Measurements from ENCODE around the gene PEX16.

PEX16 gene

DNA sequence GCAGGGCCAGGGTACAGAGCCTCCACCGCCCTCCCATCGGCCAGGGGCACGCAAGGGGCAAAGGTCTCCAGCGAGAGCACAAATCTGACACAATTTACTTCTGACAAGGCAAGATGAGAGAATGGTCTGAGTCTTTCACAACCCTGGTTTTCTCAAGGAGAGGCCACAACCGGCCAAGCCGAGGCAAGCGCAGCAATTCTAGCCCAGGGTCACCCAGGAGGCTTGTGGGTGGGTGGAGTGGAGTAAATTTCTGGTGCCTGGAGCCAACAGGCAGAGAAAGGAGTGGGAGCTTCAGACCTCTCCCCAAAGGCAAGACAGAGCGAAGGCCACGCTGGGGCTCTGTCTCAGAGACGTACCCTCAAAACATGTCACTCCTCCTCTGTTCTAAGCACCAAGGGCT is 14.1 kb upstream of the PEX16 start:
- no peak for DNase-seq (ENCODE audit: low read depth in 3 of 3, low spot score in 1 of 3)

DNA sequence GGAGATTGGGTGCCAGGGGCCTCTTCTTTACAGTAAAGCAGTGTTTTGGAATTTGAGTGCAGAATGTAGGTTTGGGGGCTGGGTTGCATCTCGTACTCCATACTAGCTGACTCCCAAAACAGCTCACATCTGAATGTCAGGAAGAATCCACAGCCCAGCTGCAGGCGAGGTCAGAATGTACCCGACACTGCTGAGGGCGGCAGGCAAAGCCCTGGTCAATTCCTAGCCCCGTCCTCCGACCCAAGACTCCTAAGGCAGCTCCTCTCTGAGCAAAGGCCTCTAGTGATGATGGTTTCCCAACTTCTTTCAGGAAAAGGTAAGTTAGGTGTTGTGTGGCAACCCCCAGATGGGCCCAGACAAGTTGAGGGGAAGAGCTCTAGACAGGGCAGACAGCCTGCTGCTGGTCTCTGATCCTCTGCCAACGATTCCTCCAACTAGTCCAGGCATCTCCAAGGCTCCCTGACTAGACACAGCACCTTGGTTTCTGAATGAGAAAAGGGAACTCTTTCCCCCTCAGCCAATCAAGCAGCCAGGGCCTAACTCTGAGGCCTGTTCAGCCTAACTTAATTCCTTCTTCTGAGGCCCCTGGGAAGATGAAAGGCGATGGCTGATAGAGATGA is 13.4 kb upstream of the PEX16 start:
- DNase-seq (ENCODE audit: low read depth in 3 of 3, low spot score in 1 of 3): no peak

DNA sequence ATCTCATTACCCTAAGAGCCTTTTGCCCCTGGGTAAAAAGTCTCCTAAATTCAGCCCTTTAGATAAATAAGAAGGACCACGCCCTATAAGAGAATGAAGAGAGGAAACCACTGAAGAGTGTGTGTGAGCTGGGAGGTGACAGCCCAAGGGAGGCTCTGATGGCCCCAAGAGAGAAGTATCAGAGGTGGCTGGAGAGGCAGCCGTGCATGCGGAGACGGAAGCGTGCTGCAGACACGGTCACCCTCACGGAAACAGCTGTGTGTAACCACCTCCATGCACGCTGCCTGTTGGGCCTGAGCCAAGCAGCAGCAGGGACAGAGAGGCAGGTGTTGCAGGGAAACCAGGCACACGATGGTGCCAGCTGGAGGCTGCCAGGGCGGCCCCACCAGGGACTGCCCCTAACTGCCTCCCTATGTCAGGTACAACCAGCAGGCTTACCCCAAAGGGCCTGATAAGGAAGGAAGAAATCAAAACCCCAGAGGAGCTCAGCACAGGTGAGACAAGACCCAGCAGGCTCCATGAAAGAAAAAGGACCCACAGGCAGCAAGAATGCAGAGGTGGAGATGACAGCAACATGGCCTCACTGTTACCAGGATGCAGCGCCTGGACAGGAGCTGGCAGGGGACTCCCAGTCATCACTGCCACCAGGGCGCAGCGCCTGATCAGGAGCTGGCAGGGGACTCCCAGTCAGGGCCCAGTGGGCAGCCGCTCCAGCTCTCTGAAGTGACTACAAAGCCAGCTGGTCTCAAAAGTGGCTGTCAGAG is 12.5 kb upstream of the PEX16 start:
- no peak for DNase-seq (ENCODE audit: low read depth in 3 of 3, low spot score in 1 of 3)

DNA sequence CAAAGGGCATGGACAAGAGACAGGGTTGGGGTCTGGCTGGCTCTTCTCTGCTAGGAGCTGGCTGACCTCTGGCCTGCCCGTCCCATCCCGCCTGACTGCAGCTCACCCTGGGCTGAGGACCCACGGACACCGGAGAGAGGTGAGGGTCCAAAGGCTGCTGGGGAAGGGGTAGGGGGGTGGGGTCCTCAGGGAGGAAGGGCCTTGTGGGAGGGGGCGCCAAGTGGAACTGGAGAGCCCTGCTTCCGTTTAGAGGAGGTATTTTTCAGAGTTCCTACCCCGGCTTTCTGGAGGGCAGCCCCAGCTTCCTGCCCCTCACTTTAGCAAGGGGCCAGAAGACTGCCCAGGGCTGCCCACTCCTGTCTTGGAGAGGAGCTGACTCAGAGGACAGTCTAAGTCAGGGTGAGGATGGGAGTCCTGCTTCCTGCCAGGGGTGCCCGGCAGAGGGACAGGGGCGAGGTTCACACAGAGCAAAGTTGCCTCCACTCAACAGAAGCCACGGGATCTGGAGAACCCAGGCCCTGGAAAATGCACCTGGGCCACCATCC is 11.9 kb upstream of the PEX16 start:
- DNase-seq (ENCODE audit: low read depth in 3 of 3, low spot score in 1 of 3): no peak

DNA sequence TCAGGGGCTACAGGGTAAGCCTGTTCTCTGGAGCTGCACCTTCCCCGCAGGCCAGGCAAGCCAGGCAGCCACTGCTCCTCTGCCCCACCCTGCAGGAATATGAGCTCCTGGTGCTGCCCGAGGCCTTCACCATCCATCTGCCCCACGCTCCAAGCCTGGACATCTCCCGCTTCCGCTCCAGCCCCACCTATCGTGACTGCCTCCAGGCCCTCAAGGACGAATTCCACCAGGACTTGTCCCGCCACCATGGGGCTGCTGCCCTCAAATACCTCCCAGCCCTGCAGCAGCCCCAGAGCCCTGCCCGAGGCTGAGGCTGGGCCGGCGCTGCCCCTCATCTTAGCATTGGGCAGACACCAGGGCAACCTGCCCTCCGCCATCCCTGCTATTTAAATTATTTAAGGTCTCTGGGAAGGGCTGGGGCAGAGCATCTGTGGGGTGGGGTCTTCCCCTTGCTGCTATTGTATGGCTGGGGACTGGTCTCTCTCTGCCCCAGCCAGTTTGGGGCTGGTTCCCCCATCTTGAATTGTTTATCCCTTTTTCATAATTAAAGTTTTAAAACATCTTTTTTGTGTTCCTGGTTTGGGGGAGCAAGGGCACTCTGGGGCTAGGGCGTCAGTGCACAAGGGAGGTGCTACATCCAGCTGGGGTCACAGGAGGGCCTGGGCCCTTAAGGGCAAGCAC is 11.0 kb upstream of the PEX16 start:
- DNase-seq (ENCODE audit: low read depth in 3 of 3, low spot score in 1 of 3): no peak

DNA sequence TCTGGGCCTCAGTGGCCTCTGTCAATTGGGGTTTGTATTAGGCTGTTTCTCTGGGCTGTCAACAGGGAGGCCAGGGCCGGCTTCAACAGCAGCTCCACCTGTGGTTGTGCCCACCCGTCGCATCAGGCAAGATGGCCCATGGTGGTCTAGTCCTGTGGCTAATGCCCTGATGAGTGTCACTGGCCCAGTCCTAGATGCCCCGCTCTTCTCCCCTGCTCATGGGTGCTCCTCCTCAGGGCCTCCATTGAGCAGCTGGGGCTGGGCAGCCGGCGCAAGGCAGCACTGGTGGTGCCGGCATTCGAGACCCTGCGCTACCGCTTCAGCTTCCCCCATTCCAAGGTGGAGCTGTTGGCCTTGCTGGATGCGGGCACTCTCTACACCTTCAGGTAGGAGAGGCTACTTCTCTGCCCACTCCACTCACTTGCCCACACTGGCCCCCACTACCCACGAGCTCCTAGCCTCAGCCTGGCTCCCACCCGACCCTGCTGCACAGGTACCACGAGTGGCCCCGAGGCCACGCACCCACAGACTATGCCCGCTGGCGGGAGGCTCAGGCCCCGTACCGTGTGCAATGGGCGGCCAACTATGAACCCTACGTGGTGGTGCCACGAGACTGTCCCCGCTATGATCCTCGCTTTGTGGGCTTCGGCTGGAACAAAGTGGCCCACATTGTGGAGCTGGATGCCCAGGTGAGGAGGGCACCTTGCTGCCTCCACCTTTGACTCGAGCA is 10.2 kb upstream of the PEX16 start:
- no peak for DNase-seq (ENCODE audit: low read depth in 3 of 3, low spot score in 1 of 3)

DNA sequence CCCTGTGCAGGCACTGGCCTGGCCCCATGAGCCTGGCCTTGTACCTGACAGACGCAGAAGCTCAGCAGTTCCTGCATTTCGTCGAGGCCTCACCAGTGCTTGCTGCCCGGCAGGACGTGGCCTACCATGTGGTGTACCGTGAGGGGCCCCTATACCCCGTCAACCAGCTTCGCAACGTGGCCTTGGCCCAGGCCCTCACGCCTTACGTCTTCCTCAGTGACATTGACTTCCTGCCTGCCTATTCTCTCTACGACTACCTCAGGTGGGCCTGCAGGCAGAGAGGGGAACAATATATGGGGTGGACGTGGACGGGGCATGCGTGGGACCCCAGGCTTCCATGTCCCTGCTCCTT is 9.6 kb upstream of the PEX16 start:
- DNase-seq (ENCODE audit: low read depth in 3 of 3, low spot score in 1 of 3): no peak

DNA sequence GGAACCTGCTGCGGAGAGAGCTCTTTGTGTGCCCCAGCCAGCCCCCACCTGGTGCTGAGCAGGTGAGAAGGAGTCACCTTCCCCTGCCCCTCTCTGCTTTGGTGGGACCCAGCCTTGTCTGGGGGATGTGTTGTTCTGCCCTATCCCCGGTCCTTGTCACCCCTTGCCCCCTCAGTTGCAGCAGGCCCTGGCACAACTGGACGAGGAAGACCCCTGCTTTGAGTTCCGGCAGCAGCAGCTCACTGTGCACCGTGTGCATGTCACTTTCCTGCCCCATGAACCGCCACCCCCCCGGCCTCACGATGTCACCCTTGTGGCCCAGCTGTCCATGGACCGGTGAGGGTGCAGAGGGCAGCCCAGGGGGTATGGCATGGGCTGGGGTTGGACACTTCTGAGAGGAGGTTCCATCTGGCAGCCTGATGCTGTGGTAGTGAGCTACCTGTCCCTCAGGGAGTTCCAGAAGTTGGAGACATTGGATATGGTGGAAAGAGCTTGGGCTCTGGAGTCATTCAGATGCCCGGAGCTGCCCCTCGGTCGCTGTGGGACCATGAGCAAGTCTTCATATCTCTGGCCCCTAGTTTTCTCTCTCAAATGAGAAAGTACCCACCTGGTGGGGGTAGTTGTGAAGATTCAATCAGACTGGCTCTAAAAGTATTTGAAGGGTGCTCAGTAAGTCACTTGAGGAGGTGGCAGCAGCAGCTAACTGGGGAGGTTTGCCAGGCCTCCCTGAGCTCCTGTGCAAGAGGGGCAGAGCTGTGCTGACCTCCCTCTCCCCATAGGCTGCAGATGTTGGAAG is 9.1 kb upstream of the PEX16 start:
- no peak for DNase-seq (ENCODE audit: low read depth in 3 of 3, low spot score in 1 of 3)

DNA sequence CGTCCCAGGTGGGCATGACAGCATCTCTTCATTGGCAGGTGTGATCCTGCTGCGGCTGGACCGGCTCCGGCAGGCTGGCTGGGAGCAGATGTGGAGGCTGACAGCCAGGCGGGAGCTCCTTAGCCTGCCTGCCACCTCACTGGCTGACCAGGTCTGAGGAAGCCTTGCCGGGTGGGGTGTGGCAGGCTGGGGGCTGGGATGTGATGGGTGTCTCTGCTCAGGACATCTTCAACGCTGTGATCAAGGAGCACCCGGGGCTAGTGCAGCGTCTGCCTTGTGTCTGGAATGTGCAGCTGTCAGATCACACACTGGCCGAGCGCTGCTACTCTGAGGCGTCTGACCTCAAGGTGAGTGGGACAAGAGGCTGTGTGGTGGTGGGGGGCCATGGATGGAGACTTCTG is 8.3 kb upstream of the PEX16 start:
- DNase-seq (ENCODE audit: low read depth in 3 of 3, low spot score in 1 of 3): no peak

DNA sequence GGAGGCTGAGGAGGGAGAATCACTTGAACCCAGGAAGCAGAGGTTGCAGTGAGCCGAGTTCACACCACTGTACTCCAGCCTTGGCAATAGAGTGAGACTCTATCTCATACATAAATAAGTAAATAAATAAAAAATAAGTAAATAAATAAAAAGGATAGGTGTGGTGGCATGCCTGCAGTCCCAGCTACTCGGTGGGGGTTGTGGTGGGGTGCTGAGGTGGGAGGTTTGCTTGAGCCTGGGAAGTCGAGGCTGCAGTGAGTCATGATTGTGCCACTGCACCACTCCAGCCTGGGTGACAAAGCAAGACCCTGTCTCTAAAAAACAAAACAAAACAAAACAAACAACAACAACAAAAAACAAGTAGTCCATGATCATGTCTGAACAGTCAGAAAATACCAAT is 7.9 kb upstream of the PEX16 start:
- DNase-seq (ENCODE audit: low read depth in 3 of 3, low spot score in 1 of 3): no peak

DNA sequence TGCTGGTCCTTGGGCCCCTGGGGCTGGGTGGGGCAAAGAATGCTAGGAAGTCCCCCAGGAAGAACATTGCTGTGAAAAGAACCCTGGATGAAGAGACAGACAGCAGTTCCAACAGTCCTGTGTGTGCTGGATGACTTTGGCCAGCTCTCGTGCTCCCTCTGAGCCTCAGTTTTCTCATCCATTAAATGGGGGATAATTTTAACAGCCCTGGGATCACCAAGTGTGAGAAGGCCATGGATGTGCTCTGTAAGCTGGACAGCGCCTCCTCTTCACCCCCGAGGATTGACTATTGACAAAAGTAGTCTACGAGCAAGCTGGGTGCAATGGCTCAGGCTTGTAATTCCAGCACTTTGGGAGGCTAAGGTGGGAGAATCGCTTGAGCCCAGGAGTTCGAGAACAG is 7.2 kb upstream of the PEX16 start:
- no peak for DNase-seq (ENCODE audit: low read depth in 3 of 3, low spot score in 1 of 3)

DNA sequence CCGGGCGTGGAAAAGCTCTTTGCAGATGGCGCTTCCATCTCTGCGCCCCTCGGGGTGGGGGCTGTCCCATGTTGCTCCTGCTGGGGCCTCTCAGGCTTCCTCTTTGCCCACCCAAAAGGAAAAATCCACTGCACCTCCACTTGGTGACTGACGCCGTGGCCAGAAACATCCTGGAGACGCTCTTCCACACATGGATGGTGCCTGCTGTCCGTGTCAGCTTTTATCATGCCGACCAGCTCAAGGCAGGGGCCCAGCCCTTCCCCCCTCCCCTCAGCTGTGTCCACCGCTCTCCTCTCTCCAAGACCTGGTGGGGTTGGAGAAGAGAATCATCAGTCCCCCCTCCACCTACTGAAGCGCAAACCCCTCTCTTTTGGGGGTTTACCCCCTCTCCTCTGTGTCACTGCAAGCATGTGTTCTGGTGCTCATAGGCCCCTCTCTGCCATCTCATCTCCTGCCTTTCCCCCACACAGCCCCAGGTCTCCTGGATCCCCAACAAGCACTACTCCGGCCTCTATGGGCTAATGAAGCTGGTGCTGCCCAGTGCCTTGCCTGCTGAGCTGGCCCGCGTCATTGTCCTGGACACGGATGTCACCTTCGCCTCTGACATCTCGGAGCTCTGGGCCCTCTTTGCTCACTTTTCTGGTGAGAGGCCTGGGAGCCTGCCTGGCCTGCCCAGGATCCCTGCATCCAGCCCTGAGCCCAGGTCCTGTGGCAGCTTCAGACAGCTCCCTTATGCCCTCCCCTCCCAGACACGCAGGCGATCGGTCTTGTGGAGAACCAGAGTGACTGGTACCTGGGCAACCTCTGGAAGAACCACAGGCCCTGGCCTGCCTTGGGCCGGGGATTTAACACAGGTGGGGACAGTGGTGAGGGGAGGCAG is 6.6 kb upstream of the PEX16 start:
- DNase-seq (ENCODE audit: low read depth in 3 of 3, low spot score in 1 of 3): no peak

DNA sequence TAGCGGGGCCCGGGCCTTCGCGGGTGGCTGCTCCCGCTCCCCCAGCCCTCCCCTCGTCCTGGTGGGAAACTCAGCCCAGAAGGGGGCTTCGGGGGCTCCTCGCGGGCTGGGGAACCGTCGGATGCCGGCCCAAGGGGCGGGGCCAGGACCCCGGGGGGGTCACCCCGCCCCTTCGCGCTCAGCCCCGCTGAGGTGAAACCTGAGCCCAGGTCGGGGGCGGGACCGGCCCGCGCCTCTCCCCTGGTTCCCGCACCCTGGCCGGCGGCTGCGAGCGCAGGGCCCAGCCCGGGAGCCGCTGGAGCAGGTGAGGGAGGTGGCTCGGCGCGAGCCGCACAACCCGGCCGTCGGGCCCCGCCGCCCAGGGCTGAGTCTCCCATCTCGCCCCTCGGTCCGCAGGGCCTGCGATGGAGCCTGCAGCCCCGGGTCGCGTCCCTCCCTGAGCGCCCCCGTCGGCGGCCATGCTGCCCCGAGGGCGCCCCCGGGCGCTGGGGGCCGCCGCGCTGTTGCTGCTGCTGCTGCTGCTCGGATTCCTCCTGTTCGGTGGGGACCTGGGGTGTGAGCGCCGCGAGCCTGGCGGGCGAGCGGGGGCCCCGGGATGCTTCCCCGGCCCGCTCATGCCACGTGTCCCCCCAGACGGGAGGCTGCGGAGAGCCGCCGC is 4.9 kb upstream of the PEX16 start, which contains the start of gene LARGE2:
Gene LARGE2, plus strand, starts transcription at position 232 of the 658 bp plus-strand sequence. Its CDS starts 227 bp downstream, at position 459.
- no peak for DNase-seq (ENCODE audit: low read depth in 3 of 3, low spot score in 1 of 3)

DNA sequence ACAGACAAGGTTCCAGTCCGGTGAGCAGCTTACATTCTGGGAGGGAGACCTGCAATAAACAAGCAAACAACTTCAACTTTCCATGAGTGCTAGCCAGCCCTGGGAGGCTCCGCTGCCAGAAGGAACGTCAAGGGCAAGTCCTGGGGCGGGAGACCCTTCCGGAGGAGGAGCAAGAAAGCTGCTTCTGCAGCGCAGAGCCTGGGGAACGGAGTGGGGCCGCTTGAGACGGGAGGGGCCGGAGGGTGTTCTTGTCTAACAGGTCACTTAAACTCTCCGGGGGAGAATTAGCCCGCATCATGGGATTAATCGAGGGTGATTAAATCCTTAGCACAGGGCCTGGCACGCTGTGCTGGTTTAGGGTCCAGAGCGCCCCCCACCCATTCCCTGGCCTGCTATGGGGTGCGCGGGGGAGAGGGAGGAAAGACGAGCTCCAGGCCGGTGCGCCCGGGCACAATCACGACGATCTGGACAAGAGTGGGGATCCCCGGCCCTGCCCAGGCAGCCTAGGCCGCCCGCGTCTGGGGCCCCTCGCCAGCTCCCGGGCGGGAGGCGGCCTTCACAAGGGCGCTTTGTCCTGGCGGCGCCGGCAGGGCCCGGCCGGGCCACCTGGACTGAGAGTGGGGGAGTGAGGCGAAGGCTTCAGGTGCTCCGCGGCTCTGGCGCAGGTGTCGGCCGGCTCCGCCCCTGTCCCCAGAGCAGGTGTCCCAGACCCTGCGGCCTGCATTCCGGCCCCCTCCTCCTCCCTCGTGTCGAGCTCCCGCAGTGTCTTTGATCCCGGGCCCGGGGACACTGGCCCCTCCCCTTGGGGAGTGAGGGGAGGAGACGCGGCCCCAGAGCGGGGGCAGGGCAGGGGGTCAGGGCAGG is 4.1 kb upstream of the PEX16 start:
- DNase-seq (ENCODE audit: low read depth in 3 of 3, low spot score in 1 of 3): no peak

DNA sequence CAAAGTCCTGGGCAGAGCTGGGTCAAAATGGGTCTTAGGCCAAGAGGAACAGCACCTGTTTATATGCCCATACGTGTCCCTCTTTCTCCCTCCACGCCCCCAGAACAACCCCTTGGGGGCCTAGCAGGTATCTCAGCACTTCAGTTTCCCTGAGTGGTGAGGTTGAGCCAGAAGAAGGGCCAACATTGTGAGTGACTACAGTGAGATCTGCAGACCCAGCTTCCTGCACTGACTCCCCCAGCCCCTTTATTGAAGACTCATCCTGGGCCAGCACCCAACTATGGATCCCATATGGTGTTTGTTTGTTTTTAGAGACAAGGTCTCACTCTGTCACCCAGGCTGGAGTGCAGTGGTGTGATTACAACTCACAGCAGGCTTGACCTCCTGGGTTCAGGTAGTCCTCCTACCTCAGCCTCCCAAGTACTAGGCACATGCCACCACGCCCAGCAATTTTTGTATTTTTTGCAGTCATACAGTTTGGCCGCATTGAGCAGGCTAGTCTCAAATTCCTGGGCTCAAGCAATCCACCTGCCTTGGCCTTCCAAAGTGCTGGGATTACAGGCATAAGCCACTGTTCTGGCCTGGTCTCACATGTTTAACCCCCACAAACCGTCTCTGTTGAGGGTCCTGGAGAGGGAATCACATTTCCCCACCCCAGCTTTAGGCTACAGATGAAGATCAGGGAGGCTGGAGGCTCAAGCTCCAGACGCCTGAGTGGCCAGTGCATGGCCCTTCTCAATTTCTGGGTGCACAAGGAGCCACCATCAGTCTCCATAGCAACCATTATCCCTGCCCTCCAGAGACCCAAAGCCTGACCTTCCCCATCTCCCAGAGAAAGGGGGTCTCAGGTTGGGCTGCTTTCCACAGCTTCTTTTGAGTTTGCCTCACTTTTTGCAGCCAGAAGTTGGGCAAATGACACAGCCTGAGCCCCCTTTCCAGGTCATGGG is 3.1 kb upstream of the PEX16 start:
- DNase-seq (ENCODE audit: low read depth in 3 of 3, low spot score in 1 of 3): no peak

DNA sequence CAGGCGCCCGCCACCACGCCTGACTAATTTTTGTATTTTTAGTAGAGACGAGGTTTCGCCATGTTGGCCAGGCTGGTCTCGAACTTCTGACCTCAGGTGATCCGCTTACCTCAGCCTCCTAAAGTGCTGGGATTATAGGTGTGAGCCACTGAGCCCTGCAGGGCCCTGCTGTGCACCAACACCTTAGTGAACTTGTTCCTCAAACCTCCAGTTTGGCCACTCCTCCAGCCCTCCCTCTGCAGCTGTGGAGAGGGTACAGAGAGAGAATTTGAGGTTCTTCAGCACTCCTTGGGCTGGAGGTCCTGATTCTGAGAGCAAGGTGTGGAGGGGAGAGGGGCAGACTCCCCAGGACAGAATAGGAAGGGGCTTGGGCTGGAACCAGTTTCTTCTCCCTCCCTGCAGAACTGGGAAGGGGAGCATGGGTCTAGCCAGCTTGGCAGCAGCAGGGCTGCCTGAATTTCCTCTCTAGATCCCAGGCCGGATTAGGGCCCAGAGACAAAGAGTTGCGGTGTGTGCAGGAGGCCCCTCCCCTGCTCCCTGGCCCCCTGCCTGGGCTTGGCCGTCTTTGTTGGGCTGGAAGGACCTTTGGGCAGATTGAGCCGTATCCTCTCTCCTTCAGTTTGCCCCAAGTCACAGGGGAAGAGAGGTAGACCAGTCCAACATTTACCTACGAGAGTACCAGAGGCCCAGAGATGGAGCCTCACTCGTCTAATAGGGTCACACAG is 2.3 kb upstream of the PEX16 start:
- DNase-seq (ENCODE audit: low read depth in 3 of 3, low spot score in 1 of 3): no peak
